Breast epithelium (tissue), 3 donors: ENCODE data around the gene DGKB.

Experiments
- POLR2A ChIP-seq: fragments of 450-650 bp; IDR thresholded peaks from one replicate; pipeline ENCODE4 v1.6.1; 2016; ENCODE audit warnings: antibody characterized with exemption, mild to moderate bottlenecking, moderate library complexity
- TF ChIP-seq, protein P1 (sequence below), 3 donors: fragments of 450-650 bp; IDR thresholded peaks; one replicate each; pipeline ENCODE4 v1.5.1; 2016 to 2017; ENCODE audit warnings: antibody characterized with exemption in 3 of 3, mild to moderate bottlenecking in 3 of 3, moderate library complexity in 3 of 3

DNA sequence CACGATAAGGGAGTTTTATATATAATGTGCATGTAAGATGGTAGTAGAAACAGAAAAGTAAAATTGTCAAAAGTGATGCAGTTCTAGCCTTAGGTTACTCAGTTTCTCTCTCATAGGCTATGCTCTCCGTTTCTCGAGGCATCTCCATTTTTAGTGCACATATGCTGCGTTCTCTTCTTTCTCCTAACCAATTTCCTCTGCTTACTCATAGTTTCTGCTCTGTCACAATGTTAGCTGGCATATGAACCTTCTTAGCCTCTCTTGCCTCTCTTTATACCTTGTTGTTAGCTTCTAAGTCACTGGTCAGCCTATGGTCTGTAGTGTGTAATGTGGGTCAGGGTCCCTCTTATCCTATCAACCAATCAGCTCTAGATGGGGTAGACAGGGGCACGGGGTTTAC, 632.5 kb downstream of the DGKB start:
- TF ChIP-seq, protein P1, sequence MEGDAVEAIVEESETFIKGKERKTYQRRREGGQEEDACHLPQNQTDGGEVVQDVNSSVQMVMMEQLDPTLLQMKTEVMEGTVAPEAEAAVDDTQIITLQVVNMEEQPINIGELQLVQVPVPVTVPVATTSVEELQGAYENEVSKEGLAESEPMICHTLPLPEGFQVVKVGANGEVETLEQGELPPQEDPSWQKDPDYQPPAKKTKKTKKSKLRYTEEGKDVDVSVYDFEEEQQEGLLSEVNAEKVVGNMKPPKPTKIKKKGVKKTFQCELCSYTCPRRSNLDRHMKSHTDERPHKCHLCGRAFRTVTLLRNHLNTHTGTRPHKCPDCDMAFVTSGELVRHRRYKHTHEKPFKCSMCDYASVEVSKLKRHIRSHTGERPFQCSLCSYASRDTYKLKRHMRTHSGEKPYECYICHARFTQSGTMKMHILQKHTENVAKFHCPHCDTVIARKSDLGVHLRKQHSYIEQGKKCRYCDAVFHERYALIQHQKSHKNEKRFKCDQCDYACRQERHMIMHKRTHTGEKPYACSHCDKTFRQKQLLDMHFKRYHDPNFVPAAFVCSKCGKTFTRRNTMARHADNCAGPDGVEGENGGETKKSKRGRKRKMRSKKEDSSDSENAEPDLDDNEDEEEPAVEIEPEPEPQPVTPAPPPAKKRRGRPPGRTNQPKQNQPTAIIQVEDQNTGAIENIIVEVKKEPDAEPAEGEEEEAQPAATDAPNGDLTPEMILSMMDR (IDR thresholded peaks at IDR 0.05): no peak
- TF ChIP-seq POLR2A: no peak
